Bone marrow (tissue), 2 donors: ENCODE measurements around the gene ASIC3.

Experiments used
- DNase-seq, 2 donors: peaks; one replicate each; lab custom pipeline; 2025; lab: John Stamatoyannopoulos, UW

ASIC3 gene

GRCh38 chr7:151056666-151057505, 8.6 kb downstream of the ASIC3 start:
- DNase-seq = no peak

- no peak for DNase-seq
These were observed 9.2 kb downstream of the ASIC3 start, which contains the start of gene CDK5 for GRCh38 chr7:151057506-151057988. Gene CDK5, minus strand, starts transcription at chr7:151057897. Its CDS starts 49 bp downstream, at chr7:151057848.

GRCh38 chr7:151057989-151058780, 9.9 kb downstream of the ASIC3 start:
- DNase-seq = peak; percentile 84 to 99

GRCh38 chr7:151058781-151059366, 10.5 kb downstream of the ASIC3 start:
- no peak for DNase-seq

- peak; percentile 51 to 80 for DNase-seq
These were observed 11.2 kb downstream of the ASIC3 start, which contains the start of gene SLC4A2 for GRCh38 chr7:151059367-151060112. Gene SLC4A2, plus strand, starts transcription at chr7:151059589. Its CDS starts 2,399 bp downstream, at chr7:151061988.

GRCh38 chr7:151060113-151060415, 11.7 kb downstream of the ASIC3 start:
- DNase-seq = no peak

- no peak for DNase-seq
These were observed 12.3 kb downstream of the ASIC3 start for GRCh38 chr7:151060416-151061212.

GRCh38 chr7:151061213-151062110, 13.1 kb downstream of the ASIC3 start:
- no peak for DNase-seq

GRCh38 chr7:151062111-151062398, 13.7 kb downstream of the ASIC3 start:
- DNase-seq = no peak

- DNase-seq = no peak
These were observed 14.3 kb downstream of the ASIC3 start for GRCh38 chr7:151062399-151063211.

GRCh38 chr7:151063212-151063561, 14.9 kb downstream of the ASIC3 start:
- DNase-seq = no peak

GRCh38 chr7:151064454-151064853, 16.1 kb downstream of the ASIC3 start:
- DNase-seq = no peak

GRCh38 chr7:151064993-151065392, 16.7 kb downstream of the ASIC3 start:
- DNase-seq = no peak

GRCh38 chr7:151065516-151065915, 17.2 kb downstream of the ASIC3 start:
- DNase-seq = no peak

GRCh38 chr7:151066273-151066974, 18.1 kb downstream of the ASIC3 start:
- DNase-seq = no peak

- no peak for DNase-seq
These were observed 19.9 kb downstream of the ASIC3 start for GRCh38 chr7:151068069-151068773.

GRCh38 chr7:151069841-151070573, 21.7 kb downstream of the ASIC3 start:
- no peak for DNase-seq
